Measurements from ENCODE around the gene TMEM40.

DNA sequence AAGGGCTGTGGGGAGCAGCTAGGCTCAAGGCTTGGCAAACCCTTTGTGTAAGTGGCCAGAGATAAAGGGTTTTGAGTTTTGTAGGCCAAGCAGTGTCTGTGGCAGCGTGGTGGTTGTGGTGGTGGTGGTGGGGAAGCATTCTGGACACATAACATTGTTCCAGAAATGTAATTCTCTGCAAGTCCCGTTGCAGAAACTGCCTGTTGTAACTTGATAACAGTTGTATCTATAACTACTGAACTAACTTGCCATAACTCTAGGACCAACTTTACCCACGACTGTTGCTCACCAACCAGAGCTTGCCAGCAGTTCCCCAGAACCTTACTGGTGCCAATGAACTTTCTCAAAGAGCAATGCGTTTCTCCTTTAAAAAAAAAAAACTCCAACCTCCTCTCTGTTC, 18.1 kb upstream of the TMEM40 start:
- TF ChIP-seq CTCF (conservative IDR thresholded peaks at IDR 0.05; ENCODE audit: low read length), result no peak
- no peak for TF ChIP-seq EZH2phosphoT487 (IDR thresholded peaks at IDR 0.05; ENCODE audit: borderline replicate concordance, low read depth, low read length)

Data from OCI-LY7 (cell line).